CD4-positive, alpha-beta T cell treated with Interleukin-6 at 100 ng/mL for 8 hours (primary cell): ENCODE measurements around the gene NEMP2.

Experiments
- DNase-seq: peaks from one replicate; pipeline ENCODE4 v3.0.0-alpha.2; 2020; ENCODE audit warnings: mixed read lengths, low spot score

Gene NEMP2

DNA sequence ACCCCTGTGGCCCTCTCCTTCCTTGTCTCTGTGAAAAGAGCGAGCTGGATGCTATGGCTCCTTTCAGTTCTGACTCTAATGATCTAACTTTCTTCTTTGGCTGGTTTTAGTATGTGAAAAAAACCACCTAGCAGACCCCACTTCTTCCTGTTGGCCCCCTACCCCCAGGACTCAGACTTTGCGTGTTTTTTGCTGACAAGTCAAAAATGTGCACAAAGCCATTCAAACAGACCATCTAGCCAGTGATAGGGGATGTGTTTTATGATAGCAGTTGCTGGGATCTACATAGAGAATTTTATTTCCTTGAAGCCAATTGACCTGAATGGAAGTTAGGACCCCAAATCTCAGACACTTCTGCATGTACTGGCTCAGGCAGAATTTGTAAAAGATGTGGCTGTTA is 77.3 kb downstream of the NEMP2 start:
- no peak for DNase-seq

DNA sequence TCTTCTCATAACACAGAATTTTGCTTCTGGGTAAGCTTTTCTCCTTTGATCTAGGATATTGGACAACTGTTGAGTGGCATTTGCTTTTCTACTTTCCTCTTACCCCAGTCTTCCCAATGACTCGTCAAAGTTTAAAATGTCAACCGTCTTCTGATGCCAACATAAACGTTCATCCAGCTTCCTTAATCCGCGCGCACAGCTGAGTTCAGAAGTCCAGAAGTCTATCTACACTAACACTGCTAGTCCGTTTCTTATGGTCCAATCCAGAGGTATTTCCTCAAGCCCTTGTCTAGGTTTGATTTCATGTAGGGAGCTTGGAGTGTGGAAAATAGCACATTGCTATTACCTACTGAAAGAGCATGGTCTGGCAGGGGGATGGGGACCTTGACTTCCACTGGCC is 77.7 kb downstream of the NEMP2 start:
- no peak for DNase-seq

DNA sequence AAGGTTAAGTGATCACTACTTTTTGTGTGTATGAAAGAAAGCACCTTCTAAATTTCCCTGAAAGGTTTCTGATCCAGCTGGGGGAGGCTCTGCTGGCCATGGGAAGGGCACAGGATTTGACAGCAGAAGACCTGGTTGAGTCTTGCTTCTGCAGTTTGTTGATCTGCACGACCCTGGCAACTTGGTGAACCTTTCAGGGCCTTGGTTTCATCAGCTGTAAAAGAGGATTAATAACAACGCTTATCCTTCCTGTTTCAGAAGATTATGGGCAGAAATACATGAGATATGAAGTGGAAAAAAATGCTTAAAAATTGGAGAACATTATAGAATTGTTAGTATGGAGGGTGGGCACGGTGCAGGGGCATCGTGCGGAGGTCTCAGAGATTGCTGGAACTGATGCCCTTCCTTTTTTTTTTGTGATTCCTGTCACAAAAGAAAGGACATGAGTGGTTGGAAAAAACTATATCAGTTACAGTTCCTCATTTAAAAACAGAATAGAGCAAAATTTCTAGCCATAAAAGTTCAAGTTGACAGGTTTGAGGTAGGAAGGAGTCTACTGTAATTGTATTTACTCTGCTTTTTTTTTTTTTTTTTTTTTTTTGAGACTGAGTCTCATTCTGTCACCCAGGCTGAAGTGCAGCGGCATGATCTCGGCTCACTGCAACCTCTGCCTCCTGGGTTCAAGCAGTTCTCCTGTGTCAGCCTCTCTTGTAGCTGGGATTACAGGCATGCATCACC is 79.0 kb downstream of the NEMP2 start:
- no peak for DNase-seq

- DNase-seq = no peak
These were observed 79.7 kb downstream of the NEMP2 start for GRCh38 chr2:190454795-190455194.
